Central memory CD8-positive, alpha-beta T cell (primary cell): ENCODE results near the gene ESCO1.

ENCODE experiments used
- ATAC-seq: fragments of 150-1000 bp; cut with Tn5 transposase; replicated peaks from 2 replicates; pipeline ENCODE4 v1.10.0; 2022; ENCODE audit warnings: mild to moderate bottlenecking, moderate FRiP score, moderate number of reproducible peaks; ENCODE audit not compliant: poor library complexity, severe bottlenecking; ENCODE audit errors: extremely low read depth
- DNase-seq, 2 donors: peaks; one replicate each; pipeline ENCODE4 v3.0.0; 2021; ENCODE audit warnings: low spot score in 2 of 2
- H3K27ac Mint-ChIP-seq: one replicate; pipeline ENCODE4 v1.8.0; 2022; ENCODE audit warnings: low read depth, mild to moderate bottlenecking, moderate library complexity, mixed read lengths
- H3K27me3 Mint-ChIP-seq: one replicate; pipeline ENCODE4 v1.8.0; 2022; ENCODE audit warnings: mixed read lengths
- H3K36me3 Mint-ChIP-seq: one replicate; pipeline ENCODE4 v1.8.0; 2022; ENCODE audit warnings: mild to moderate bottlenecking, moderate library complexity, mixed read lengths; ENCODE audit not compliant: insufficient read depth
- H3K4me1 Mint-ChIP-seq: one replicate; pipeline ENCODE4 v1.8.0; 2022; ENCODE audit warnings: mixed read lengths
- H3K4me3 Mint-ChIP-seq: one replicate; pipeline ENCODE4 v1.8.0; 2022; ENCODE audit warnings: mild to moderate bottlenecking, moderate library complexity, mixed read lengths
- H3K9me3 Mint-ChIP-seq: one replicate; pipeline ENCODE4 v1.8.0; 2022; ENCODE audit warnings: mixed read lengths

Gene ESCO1

DNA sequence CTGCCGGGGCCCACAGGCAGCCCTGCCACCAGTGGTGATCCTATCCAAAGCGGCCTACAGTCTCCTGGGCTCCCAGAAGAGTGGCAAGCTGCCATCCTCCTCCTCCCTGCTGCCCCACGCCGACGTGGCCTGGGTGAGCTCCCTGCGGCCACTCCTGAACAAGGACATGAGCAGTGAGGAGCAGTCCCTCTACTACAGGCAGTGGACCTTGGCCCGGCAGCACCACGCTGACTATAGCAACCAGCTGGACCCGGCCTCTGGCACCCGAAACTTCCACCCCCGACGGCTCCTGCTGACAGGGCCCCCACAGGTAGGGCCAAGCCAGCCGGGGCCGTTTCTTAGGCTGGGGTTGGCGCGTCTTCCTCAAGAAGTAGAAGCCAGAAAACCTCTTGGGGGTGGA lies 100.5 kb downstream of the ESCO1 start:
- Mint-ChIP-seq H3K27ac (no peak overlapping the region), H3K4me3 (no peak overlapping the region), H3K27me3 (peaks cover 18% of the 10 kb centered on the region), H3K36me3 (no peaks in the 10 kb centered on the region), H3K4me1 (no peaks in the 10 kb centered on the region), H3K9me3 (no peaks in the 10 kb centered on the region)
- DNase-seq = no peak
- no peak for ATAC-seq

DNA sequence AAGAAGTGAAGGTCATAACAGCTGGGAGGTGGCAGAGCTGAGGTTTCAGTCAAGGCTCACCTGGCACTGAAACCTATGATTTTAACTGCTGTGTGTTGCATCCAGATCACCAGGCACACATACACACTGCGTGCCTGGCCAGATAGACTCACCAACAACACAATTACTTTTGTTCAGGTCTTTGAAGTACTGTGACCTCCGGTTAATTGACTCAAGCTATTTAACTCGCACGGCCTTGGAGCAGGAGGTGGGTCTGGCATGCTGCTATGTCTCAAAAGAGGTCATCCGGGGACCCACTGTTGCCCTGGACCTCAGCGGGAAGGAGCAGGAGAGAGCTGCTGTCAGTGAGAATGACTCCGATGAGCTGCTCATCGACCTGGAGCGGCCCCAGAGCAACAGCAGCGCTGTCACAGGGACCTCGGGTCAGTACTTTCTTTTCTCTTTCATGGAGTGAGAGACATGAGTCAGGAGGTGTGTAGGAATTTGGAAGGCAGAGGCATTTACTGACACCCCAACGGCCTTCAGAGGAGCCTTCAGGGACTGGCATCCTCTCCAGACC lies 104.1 kb downstream of the ESCO1 start:
- Mint-ChIP-seq H3K4me3 (no peak overlapping the region), H3K9me3 (no peaks in the 10 kb centered on the region), H3K27ac (no peak overlapping the region), H3K27me3 (peaks cover 31% of the 10 kb centered on the region), H3K4me1 (no peaks in the 10 kb centered on the region), H3K36me3 (no peaks in the 10 kb centered on the region)
- ATAC-seq (no peak), DNase-seq (no peak)

DNA sequence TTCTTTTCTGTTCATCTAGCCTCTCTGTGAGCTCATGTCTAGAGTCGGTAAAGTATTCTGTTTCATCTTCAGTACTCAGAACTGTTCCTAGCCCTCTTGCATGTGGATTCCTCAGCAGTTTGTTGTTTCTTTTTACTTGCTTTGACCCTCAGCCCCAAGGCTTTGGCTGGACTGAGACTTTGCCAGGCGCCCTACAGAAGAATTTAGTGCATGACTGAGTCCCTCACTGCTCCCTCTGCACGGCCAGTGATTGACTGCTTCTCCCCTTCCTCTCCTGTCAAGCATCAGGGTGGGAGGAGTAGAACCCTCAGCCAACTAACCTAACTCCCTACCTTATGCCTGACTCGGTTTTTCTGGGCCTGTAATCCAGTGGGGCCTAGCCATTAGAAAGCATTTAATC lies 109.8 kb downstream of the ESCO1 start:
- H3K9me3 Mint-ChIP-seq = no peaks in the 10 kb centered on the region
- DNase-seq = no peak
- no peaks in the 10 kb centered on the region for H3K36me3 Mint-ChIP-seq
- ATAC-seq = no peak
- H3K27me3 Mint-ChIP-seq = peaks cover 17% of the 10 kb centered on the region
- H3K4me1 Mint-ChIP-seq = no peaks in the 10 kb centered on the region
- no peak overlapping the region for H3K27ac Mint-ChIP-seq
- no peak overlapping the region for H3K4me3 Mint-ChIP-seq

DNA sequence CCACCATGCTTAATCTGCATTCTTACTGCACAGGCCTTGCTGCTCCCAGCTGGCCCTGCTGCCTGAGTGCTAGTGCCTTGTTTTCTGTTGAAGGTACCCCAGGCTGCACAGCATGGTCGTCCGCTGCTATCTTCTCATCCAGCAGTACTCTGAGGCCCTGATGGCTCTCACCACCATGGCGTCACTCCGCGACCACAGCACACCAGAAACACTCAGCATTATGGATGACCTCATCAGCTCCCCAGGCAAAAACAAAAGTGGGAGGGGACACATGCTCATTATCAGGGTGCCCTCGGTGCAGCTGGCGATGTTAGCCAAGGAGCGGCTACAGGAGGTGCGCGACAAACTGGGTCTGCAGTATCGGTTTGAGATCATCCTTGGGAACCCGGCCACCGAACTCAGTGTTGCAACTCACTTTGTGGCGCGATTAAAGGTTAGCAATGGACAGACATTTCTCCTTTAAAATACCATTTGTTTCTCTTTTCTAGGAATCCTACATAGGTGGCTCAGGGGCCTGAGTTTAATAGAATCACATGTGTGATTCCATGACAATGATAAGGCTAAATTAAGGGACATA lies 110.5 kb downstream of the ESCO1 start:
- DNase-seq (no peak), ATAC-seq (no peak)
- no peaks in the 10 kb centered on the region for H3K4me1 Mint-ChIP-seq
- H3K27ac Mint-ChIP-seq = no peak overlapping the region
- no peak overlapping the region for H3K4me3 Mint-ChIP-seq
- H3K9me3 Mint-ChIP-seq = no peaks in the 10 kb centered on the region
- H3K27me3 Mint-ChIP-seq = peaks cover 13% of the 10 kb centered on the region
- H3K36me3 Mint-ChIP-seq = no peaks in the 10 kb centered on the region

DNA sequence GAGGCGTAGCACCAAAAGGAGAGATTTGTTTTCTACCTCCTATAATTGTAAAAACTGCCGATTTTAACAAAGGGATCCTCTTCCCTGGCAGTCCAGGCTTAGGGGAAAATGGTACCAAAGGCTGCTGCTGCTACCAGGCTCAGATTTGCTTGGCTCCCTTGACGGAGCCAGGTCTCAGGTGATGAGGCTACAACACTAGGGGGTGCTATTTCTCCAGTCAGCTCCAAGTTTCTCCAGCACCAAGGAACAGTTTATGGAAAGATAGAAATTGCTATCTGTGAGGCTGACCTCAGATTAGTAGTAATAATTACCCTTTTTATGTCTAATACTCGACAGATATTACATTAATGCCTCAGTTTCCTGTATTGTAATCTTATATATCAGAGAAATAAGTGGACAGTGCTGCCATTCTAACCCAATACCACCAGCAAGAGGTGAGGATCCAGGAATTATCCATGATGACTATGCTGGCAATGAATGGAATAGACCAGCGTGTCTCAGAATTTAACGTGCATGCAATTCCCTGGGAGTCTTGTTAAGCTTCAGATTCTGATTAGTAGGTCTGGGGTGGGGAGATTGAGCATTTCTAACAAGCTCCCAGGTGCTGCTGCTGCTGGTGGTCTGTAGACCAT lies 111.3 kb downstream of the ESCO1 start:
- no peaks in the 10 kb centered on the region for H3K36me3 Mint-ChIP-seq
- peaks cover 8% of the 10 kb centered on the region for H3K27me3 Mint-ChIP-seq
- no peak overlapping the region for H3K27ac Mint-ChIP-seq
- no peaks in the 10 kb centered on the region for H3K9me3 Mint-ChIP-seq
- no peaks in the 10 kb centered on the region for H3K4me1 Mint-ChIP-seq
- ATAC-seq (no peak), DNase-seq (no peak)
- H3K4me3 Mint-ChIP-seq = no peak overlapping the region

DNA sequence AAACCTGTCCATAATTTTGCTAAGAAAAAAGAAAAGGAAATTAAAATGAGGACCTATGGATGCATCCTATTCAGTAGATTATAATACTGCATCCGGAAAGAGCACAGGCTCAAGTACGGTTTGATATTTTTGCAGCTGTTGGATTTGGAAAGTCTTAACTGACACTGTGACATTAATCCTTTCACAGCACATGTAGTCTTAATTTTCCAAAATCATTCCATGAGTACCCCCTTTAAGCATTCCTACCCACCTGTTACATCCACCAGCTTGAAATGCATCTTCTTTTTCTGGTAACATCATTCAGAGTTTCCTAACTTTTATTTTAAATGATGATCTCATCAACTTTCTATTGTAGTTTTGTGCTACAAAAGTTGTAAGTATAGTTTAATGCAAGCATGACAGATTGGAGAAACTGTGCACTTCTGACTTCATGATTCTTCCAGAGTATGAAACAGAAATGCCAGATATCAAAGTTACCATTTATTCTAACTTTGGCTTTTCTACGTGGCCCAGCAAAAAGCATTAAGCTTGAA lies 113.5 kb downstream of the ESCO1 start:
- no peaks in the 10 kb centered on the region for H3K4me1 Mint-ChIP-seq
- no peak overlapping the region for H3K4me3 Mint-ChIP-seq
- DNase-seq = no peak
- ATAC-seq = no peak
- no peaks in the 10 kb centered on the region for H3K36me3 Mint-ChIP-seq
- H3K27me3 Mint-ChIP-seq = peaks cover 15% of the 10 kb centered on the region
- H3K27ac Mint-ChIP-seq = no peak overlapping the region
- no peaks in the 10 kb centered on the region for H3K9me3 Mint-ChIP-seq

DNA sequence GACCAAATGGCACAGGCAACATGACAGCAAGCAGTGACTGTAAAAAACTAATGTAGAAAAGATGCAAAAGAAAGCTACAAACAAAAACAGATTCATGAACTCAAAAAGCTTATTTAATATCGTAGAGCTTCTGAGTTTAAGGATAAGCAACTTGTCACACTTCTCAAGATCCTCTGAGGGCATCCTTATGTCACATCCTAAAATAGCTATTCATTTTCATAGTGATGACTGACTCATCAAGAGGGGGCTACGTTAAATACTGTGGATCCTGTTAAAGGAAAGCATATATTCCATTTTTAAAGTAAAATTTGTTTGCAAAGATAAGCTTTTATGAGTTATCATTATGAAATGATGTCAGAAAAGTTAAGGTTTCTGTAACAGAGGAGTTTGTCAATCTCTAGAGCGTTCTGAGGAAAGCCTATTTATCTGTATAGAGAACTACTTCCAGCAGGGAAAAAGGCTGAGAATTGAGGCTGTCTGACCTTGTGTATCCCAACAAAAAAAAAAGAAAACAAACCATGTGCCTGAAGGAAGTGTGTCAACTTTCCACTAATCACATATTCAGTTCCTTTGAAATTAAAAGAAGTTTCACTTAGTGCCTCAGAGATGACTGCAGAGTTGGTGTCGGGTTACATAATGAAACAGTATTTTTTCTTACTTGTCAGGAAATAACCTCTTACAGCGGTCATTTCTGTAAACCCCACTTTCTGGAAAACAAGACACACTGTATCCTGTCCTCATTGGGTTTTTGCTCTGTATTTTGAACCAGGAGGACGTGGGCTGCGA lies 115.5 kb downstream of the ESCO1 start:
- H3K27me3 Mint-ChIP-seq = peaks cover 31% of the 10 kb centered on the region
- H3K36me3 Mint-ChIP-seq = no peaks in the 10 kb centered on the region

DNA sequence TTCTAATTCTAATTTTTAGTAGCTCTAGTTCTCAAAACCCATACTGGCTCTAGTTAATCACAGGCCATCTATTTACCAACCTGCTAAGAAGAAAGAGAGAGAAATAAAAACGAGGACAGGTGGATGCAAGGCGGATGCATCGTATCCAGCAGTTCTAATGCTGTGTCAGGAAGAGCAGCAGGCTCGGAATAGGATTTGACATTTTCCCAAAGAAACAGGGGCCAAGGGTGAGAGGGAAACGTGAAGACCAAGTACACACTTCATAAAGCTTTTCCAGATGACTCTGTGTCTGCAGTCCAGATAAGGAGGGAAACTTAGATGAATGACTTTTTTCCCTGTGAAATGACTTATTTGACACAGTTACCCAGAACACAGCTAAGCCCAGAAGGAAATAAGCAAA lies 117.5 kb downstream of the ESCO1 start:
- ATAC-seq = no peak
- Mint-ChIP-seq H3K9me3 (no peaks in the 10 kb centered on the region), H3K27me3 (peaks cover 31% of the 10 kb centered on the region), H3K27ac (no peak overlapping the region), H3K36me3 (no peaks in the 10 kb centered on the region), H3K4me1 (no peaks in the 10 kb centered on the region), H3K4me3 (no peak overlapping the region)
- no peak for DNase-seq

More for the DNA sequence above, 115.5 kb downstream of the ESCO1 start:
- no peak for DNase-seq
- Mint-ChIP-seq H3K4me3 (no peak overlapping the region), H3K27ac (no peak overlapping the region), H3K9me3 (no peaks in the 10 kb centered on the region), H3K4me1 (no peaks in the 10 kb centered on the region)
- ATAC-seq = no peak

DNA sequence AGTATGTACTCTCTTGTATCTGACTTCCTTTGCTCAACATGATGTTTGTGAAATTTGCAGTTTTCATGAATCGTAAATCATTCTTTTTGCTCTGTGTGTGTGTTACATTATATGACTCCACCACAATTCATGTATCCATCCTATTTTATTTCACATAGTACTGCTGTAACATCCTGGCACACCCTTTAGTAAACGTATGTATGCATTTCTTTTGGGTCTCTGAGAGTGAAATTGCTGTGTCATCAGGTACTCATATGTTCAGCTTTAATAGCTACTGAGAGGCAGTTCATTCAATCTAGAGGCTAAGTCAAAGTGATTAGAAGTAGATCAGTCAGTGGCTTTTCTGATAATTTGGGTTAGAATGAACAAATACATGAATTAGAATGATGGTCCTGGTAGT lies 118.8 kb downstream of the ESCO1 start:
- ATAC-seq = no peak
- Mint-ChIP-seq H3K27ac (no peak overlapping the region), H3K4me3 (no peak overlapping the region)

DNA sequence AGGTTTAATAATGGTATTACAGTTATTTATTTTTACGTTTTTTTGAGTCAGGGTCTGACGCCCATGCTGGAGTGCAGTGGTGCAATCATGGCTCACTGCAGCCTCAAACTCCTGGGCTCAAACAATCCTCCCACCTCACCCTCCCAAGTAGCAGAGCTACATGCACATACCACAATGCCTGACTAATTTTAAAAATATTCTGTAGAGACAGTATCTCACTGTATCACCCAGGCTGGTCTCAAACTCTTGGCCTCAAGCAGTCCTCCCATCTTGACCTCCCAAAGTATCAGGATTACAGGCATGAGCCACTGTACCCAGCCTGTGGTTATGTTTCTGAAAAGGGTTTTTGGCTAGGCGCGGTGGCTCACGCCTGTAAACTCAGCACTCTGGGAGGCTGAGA lies 120.8 kb downstream of the ESCO1 start:
- peaks cover 50% of the 10 kb centered on the region for H3K27me3 Mint-ChIP-seq
- no peak overlapping the region for H3K27ac Mint-ChIP-seq
- no peak overlapping the region for H3K4me3 Mint-ChIP-seq
- ATAC-seq = no peak
- no peaks in the 10 kb centered on the region for H3K9me3 Mint-ChIP-seq
- DNase-seq = no peak
- H3K36me3 Mint-ChIP-seq = no peaks in the 10 kb centered on the region
- no peaks in the 10 kb centered on the region for H3K4me1 Mint-ChIP-seq

More for the DNA sequence above, 118.8 kb downstream of the ESCO1 start:
- Mint-ChIP-seq H3K27me3 (peaks cover 31% of the 10 kb centered on the region), H3K4me1 (no peaks in the 10 kb centered on the region), H3K9me3 (no peaks in the 10 kb centered on the region), H3K36me3 (no peaks in the 10 kb centered on the region)
- DNase-seq = no peak
